Right lobe of liver (tissue), 6 donors: Measurements from ENCODE around the gene CYP2E1. TPM values are rescaled to one million over a fixed set of nuclear protein-coding genes. Genes with fewer than 3 reads are reported as not detected.

Experiments
- ATAC-seq, 4 donors: fragments of 200-7000 bp; cut with Tn5 transposase; one replicate each; pipeline ENCODE4 v1.9.1; 2020; ENCODE audit warnings: mild to moderate bottlenecking in 4 of 4, moderate library complexity in 4 of 4
- DNase-seq, 3 donors: peaks; one replicate each; pipeline ENCODE4 v3.0.0-alpha.2; 2020
- H3K27ac ChIP-seq, 3 donors: fragments of 200-600 bp; one replicate each; pipeline ENCODE4 v1.8.0; 2022
- H3K27me3 ChIP-seq, 2 donors: fragments of 200-600 bp; one replicate each; pipeline ENCODE4 v1.8.0; 2022
- H3K36me3 ChIP-seq, 4 donors: fragments of 200-600 bp; sonication (generic) in 1 of 4; one replicate each; pipeline versions ENCODE4 v1.5.1 to v1.8.0; 2017 to 2022; ENCODE audit warnings: control low read depth in 1 of 4
- H3K4me1 ChIP-seq, 4 donors: fragments of 200-600 bp; sonication (generic) in 1 of 4; one replicate each; pipeline versions ENCODE4 v1.5.1 to v1.8.0; 2017 to 2022; ENCODE audit warnings: control low read depth in 1 of 4
- H3K4me3 ChIP-seq, 3 donors: fragments of 200-600 bp; one replicate each; pipeline ENCODE4 v1.8.0; 2022
- H3K9me3 ChIP-seq, 4 donors: fragments of 200-600 bp; sonication (generic) in 1 of 4; one replicate each; pipeline versions ENCODE4 v1.5.1 to v1.8.0; 2017 to 2022; ENCODE audit warnings: control low read depth in 1 of 4
- POLR2A ChIP-seq: fragments of 450-650 bp; IDR thresholded peaks from one replicate; pipeline ENCODE4 v1.6.1; 2017; ENCODE audit warnings: antibody characterized with exemption, mild to moderate bottlenecking
- WGBS: methylation state at CpG from one replicate; pipeline ENCODE4 v1.1.6; 2018; ENCODE audit warnings: low coverage, low lambda C conversion rate; ENCODE audit not compliant: insufficient coverage; ENCODE audit errors: missing lambda C conversion rate; 5-methylcytosine and 5-hydroxymethylcytosine counted together
- intact Hi-C, 2 donors: fragments of 100-400 bp; cut with DNase I; formaldehyde crosslinking; loops; one replicate each; pipeline versions ENCODE4 v1.11.2 to v1.14.1; 2022
- total RNA-seq, 6 experiments: library from RNA; depleted of rRNA in 2 of 6; stranded (reverse); fragments of >200 nt in 2 of 6; fragmentation: NEBNext Ultra II Directional in 3 of 6; extraction: Animal tissue kit (Norgen Biotek cat#: 25700) in 3 of 6; gene quantifications; one replicate each; pipeline versions ENCODE4 v1.1.0 to v1.2.4, GENCODE V29; 2016 to 2023
- TF ChIP-seq, protein P1 (sequence below), 4 donors: fragments of 200-600 bp in 3 of 4; fragments of 450-650 bp in 1 of 4; IDR thresholded peaks; one replicate each; pipeline versions ENCODE4 v1.5.1 to v1.8.0; 2016 to 2022; ENCODE audit warnings: antibody characterized with exemption in 4 of 4, mild to moderate bottlenecking in 2 of 4
- donor health status: DM: no; HTN: yes; CAD: no.
- donor health status: DM: no; HTN: no; CAD: no.
- donor health status: DM: no; HTN: no; CAD: no.
- donor health status: DM: no; HTN: yes; CAD: no.
- donor health status: DM: no; HTN: yes; CAD: no.

Gene CYP2E1
- total RNA-seq, 6 experiments from 2014 or later, result 1,651 to 5,193 (median 3,912) TPM

DNA sequence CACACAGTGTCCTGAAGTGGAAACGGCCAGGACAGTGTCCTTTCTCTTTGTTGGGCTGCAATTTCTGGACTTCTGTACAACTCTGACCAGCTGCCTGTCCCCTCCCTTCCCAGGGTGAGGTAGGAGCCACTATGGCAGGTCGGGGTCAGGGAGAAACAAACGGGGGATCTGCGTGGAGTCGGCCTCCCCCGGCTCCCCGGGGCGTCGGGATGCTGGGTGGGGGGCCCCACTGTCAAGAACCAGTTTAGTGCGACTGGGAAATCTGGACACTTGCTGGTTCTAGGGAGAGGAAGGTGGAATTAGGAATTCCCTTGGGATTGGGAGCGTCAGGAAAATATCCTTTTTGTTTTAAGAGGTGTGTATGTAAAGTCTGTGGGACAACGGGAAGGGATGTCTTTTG lies 37.7 kb downstream of the CYP2E1 start:
- ATAC-seq, result no peak
- H3K27ac ChIP-seq, result no peak overlapping the region
- intact Hi-C loops, result no loop called here

DNA sequence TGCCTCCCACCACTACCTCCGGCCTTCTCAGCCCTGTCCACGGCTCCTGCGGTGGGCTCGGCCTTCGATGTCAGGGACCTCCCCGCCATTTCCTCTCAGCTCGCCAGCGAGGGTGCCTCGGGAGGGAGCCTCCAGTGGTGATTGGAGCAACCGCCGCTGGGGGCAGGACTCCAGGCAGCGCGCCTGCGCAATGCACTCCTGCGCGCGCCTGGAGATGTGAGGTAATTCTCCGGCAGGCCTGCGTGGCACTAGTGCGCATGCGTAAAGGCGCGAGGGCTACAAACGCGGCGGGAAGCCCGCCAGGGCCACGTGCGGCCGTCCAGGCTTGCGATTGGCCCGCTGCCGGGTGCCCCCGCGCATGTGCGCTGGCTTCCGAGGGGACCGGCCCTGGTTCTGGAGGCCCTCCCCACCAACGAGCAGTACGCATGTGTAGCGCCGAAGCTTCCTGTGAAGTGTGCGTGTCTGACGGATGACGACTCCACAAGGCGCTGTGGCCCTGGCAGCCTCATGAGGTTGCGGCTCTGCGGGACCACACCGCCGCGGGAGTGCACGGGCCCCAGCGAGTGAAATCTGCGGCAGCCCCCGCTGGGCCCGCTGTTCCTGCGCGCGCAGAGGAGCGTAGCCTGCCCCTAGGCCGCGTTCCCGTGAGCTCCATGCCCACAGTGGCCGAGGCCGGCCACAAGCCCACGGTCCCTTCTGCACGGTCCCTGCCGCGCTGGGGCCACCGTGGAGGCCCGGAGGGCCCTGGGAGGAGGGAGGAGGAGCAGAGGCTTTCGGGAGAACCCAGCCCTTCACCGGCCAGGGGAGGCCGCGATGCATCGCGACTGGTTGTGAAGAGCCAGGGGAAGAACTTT lies 38.5 kb downstream of the CYP2E1 start, which contains the start of gene SYCE1:
SYCE1 (minus strand) TSS at position 143 of the 854 bp plus-strand sequence; CDS start at position 89, 54 bp downstream.
- H3K4me3 ChIP-seq, result peak within 1 kb of the TSS in 2 of 3 donors; percentile 11 to 18
- WGBS, result 73% methylated on average over 28 of the region's 77 CpGs
- H3K27ac ChIP-seq, result no peak within 1 kb of the TSS
- H3K36me3 ChIP-seq, result no peaks in the 10 kb centered on the region
- peak; percentile 38 to 86 (median 67) for DNase-seq
- intact Hi-C loops, result no loop called here
- ATAC-seq, result peak in 3 of 4 donors; percentile 45 to 68 (median 50)
- TF ChIP-seq, protein P1, sequence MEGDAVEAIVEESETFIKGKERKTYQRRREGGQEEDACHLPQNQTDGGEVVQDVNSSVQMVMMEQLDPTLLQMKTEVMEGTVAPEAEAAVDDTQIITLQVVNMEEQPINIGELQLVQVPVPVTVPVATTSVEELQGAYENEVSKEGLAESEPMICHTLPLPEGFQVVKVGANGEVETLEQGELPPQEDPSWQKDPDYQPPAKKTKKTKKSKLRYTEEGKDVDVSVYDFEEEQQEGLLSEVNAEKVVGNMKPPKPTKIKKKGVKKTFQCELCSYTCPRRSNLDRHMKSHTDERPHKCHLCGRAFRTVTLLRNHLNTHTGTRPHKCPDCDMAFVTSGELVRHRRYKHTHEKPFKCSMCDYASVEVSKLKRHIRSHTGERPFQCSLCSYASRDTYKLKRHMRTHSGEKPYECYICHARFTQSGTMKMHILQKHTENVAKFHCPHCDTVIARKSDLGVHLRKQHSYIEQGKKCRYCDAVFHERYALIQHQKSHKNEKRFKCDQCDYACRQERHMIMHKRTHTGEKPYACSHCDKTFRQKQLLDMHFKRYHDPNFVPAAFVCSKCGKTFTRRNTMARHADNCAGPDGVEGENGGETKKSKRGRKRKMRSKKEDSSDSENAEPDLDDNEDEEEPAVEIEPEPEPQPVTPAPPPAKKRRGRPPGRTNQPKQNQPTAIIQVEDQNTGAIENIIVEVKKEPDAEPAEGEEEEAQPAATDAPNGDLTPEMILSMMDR (IDR thresholded peaks at IDR 0.05), result no peak
- TF ChIP-seq POLR2A, result no peak
- no peaks in the 10 kb centered on the region for H3K9me3 ChIP-seq
- no peaks in the 10 kb centered on the region for H3K27me3 ChIP-seq
- H3K4me1 ChIP-seq, result no peaks in the 10 kb centered on the region

More for the DNA sequence above, 37.7 kb downstream of the CYP2E1 start:
- Histone ChIP-seq H3K4me3 (peak overlapping the region in 1 of 3 donors; percentile 11), H3K36me3 (no peaks in the 10 kb centered on the region), H3K9me3 (no peaks in the 10 kb centered on the region), H3K27me3 (no peaks in the 10 kb centered on the region), H3K4me1 (no peaks in the 10 kb centered on the region)
- DNase-seq, result no peak
- TF ChIP-seq, protein P1 (IDR thresholded peaks at IDR 0.05), result no peak
- TF ChIP-seq POLR2A, result no peak
- WGBS, result 70% methylated on average over 4 of the region's 12 CpGs

DNA sequence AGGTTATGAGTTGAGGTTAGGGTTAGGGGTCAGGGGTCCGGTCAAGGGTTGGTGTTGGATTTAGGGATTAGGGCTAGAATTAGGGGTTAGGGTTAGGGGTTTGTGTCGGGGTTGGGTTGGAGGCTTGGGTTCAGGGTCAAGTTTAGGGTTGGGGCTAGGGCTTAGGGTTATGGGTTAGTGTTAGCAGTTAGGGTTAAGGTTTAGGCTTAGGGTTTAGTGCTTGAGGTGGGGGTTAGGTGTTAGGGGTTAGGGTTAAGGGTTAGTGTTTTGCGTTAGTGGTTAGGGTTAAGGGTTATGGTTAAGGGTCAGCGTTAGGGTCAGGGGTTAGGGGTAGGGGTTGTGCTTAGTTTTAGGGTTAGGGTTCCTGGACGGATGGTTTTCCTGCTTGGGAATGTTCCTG lies 40.0 kb downstream of the CYP2E1 start:
- Histone ChIP-seq H3K4me1 (no peaks in the 10 kb centered on the region), H3K27ac (no peak overlapping the region), H3K36me3 (no peaks in the 10 kb centered on the region), H3K4me3 (no peak overlapping the region), H3K27me3 (no peaks in the 10 kb centered on the region), H3K9me3 (no peaks in the 10 kb centered on the region)
- 63% methylated on average over 4 of the region's 5 CpGs for WGBS
- no peak for DNase-seq
- ATAC-seq, result no peak
- TF ChIP-seq, protein P1 (IDR thresholded peaks at IDR 0.05), result no peak
- intact Hi-C loops, result no loop called here

DNA sequence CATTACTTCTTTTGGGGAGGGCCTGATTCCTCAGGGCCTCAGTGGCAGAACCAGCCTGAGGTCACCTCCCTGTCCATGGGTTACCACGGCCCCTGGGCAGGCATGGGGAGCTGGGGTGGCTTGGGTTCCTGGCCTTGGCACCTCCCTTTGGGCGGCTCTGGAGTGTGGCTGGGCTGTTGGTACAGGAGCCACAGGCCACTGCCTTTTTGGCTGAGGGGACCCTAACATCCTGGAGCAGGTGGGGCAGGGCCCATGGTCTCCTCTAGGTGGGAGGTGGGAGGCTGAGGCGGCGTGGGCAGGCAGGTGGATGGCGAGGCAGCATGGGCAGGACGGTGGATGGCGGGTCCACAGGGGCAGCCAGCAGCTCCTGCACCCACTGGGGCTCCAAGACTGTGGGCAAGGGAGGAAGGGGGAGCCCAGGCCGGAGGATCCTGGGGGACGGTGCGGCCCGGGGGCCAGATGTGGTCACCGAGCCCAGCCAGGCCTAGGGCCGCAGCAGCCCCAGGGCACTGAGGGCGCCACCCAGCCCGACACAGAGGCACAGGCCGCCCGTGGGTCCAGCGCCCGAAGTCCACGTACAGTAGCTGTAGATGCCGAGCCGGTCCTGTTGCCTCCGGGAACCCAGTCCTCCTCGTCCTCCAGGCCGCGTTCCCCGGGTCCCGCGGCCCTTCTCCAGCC lies 40.6 kb downstream of the CYP2E1 start:
- DNase-seq, result no peak
- no peaks in the 10 kb centered on the region for H3K9me3 ChIP-seq
- H3K27ac ChIP-seq, result no peak overlapping the region
- intact Hi-C loops, result no loop called here
- H3K36me3 ChIP-seq, result no peaks in the 10 kb centered on the region
- no peaks in the 10 kb centered on the region for H3K27me3 ChIP-seq
- H3K4me1 ChIP-seq, result no peaks in the 10 kb centered on the region
- no peak overlapping the region for H3K4me3 ChIP-seq
- TF ChIP-seq, protein P1 (IDR thresholded peaks at IDR 0.05), result no peak
- TF ChIP-seq POLR2A, result no peak
- WGBS, result 100% methylated on average over 2 of the region's 29 CpGs
- no peak for ATAC-seq
